MM.1S (cell line): Measurements from ENCODE around the gene TXNDC17.

Source experiments
- DNase-seq: peaks from one replicate; pipeline ENCODE4 v3.0.0-alpha.2; 2015
- H2AFZ ChIP-seq: fragments of 300-600 bp; sonication (generic); 2 replicates; pipeline ENCODE4 v1.6.0; 2016; ENCODE audit warnings: antibody characterized with exemption, low read length
- H3F3A ChIP-seq: fragments of 300-600 bp; sonication (generic); 2 replicates; pipeline ENCODE4 v1.6.1; 2016; ENCODE audit warnings: mild to moderate bottlenecking, antibody characterized with exemption, low read length, moderate library complexity, mixed read lengths; ENCODE audit not compliant: insufficient read depth
- H3K27ac ChIP-seq: fragments of 300-600 bp; sonication (generic); 2 replicates; pipeline ENCODE4 v1.5.1; 2016; ENCODE audit warnings: mild to moderate bottlenecking, low read length
- H3K27me3 ChIP-seq: fragments of 300-600 bp; sonication (generic); replicated peaks from 2 replicates; pipeline ENCODE4 v1.6.0; 2016; ENCODE audit warnings: low read length; ENCODE audit not compliant: insufficient read depth
- H3K36me3 ChIP-seq: fragments of 300-600 bp; sonication (generic); replicated peaks from 2 replicates; pipeline ENCODE4 v1.6.1; 2016; ENCODE audit warnings: mild to moderate bottlenecking, low read length, mixed read lengths; ENCODE audit not compliant: insufficient read depth
- H3K4me1 ChIP-seq: fragments of 300-600 bp; sonication (generic); 2 replicates; pipeline ENCODE4 v1.6.1; 2016; ENCODE audit warnings: low read length, mixed read lengths
- H3K4me2 ChIP-seq: fragments of 300-600 bp; sonication (generic); 2 replicates; pipeline ENCODE4 v1.6.0; 2016; ENCODE audit warnings: low read depth, low read length
- H3K4me3 ChIP-seq: fragments of 300-600 bp; sonication (generic); 2 replicates; pipeline ENCODE4 v1.5.1; 2016; ENCODE audit warnings: low read length, mixed read lengths
- H3K79me2 ChIP-seq: fragments of 300-600 bp; sonication (generic); 2 replicates; pipeline ENCODE4 v1.6.1; 2016; ENCODE audit warnings: mixed run types, low read length, mixed read lengths
- H3K9ac ChIP-seq: fragments of 300-600 bp; sonication (generic); 2 replicates; pipeline ENCODE4 v1.6.1; 2016; ENCODE audit warnings: low read length, mixed read lengths
- H3K9me2 ChIP-seq: fragments of 300-600 bp; sonication (generic); replicated peaks from 2 replicates; pipeline ENCODE4 v1.6.1; 2016; ENCODE audit warnings: mild to moderate bottlenecking, low read length, mixed read lengths; ENCODE audit not compliant: insufficient read depth
- H3K9me3 ChIP-seq: fragments of 300-600 bp; sonication (generic); replicated peaks from 2 replicates; pipeline ENCODE4 v1.6.1; 2016; ENCODE audit warnings: mild to moderate bottlenecking, low read length, mixed read lengths; ENCODE audit not compliant: insufficient read depth
- H4K20me1 ChIP-seq: fragments of 300-600 bp; sonication (generic); 2 replicates; pipeline ENCODE4 v1.6.1; 2016; ENCODE audit warnings: mild to moderate bottlenecking, low read length, moderate library complexity, mixed read lengths; ENCODE audit not compliant: insufficient read depth
- CTCF ChIP-seq: fragments of 300-600 bp; sonication (generic); IDR thresholded peaks from 2 replicates; pipeline ENCODE4 v1.5.1; 2016; ENCODE audit warnings: antibody characterized with exemption, low read length, mixed read lengths
- EZH2 ChIP-seq: fragments of 300-600 bp; sonication (generic); optimal IDR thresholded peaks from 2 replicates; pipeline ENCODE3; 2017; ENCODE audit warnings: low read depth, mild to moderate bottlenecking, antibody characterized with exemption, low read length, mixed read lengths
- EZH2phosphoT487 ChIP-seq: fragments of 300-600 bp; sonication (generic); IDR thresholded peaks from 2 replicates; pipeline ENCODE4 v1.6.1; 2018; ENCODE audit warnings: antibody characterized with exemption, low read length

TXNDC17 gene

GRCh38 chr17:6632530-6632929 lies 8.3 kb upstream of the TXNDC17 start:
- Histone ChIP-seq H3K4me3 (no peak overlapping the region), H3K36me3 (0 out of 2 replicates have a peak, but pooled peaks cover 3% of the 10 kb centered on the region), H3K4me2 (no peak overlapping the region), H3K79me2 (no peaks in the 10 kb centered on the region), H3K27me3 (no peaks in the 10 kb centered on the region), H3K9ac (no peak overlapping the region), H3K27ac (no peak overlapping the region), H4K20me1 (no peaks in the 10 kb centered on the region), H3K9me2 (no peaks in the 10 kb centered on the region), H3F3A (no peaks in the 10 kb centered on the region), H3K9me3 (no peaks in the 10 kb centered on the region), H3K4me1 (no peaks in the 10 kb centered on the region), H2AFZ (no peak overlapping the region)
- no peak for TF ChIP-seq EZH2
- TF ChIP-seq EZH2phosphoT487 = no peak
- no peak for TF ChIP-seq CTCF
- no peak for DNase-seq

- Histone ChIP-seq H3K36me3 (0 out of 2 replicates have a peak, but pooled peaks cover 3% of the 10 kb centered on the region), H3K79me2 (no peaks in the 10 kb centered on the region), H3K4me3 (no peak overlapping the region), H3K9ac (no peak overlapping the region), H3K9me3 (no peaks in the 10 kb centered on the region), H4K20me1 (no peaks in the 10 kb centered on the region), H3F3A (no peaks in the 10 kb centered on the region), H2AFZ (no peak overlapping the region), H3K4me1 (no peaks in the 10 kb centered on the region), H3K27ac (no peak overlapping the region), H3K9me2 (no peaks in the 10 kb centered on the region), H3K4me2 (no peak overlapping the region), H3K27me3 (no peaks in the 10 kb centered on the region)
- no peak for DNase-seq
- TF ChIP-seq CTCF (no peak), EZH2 (no peak), EZH2phosphoT487 (no peak)
These were observed 7.6 kb upstream of the TXNDC17 start for GRCh38 chr17:6633263-6633662.

- H3K79me2 ChIP-seq = peaks cover 14% of the 10 kb centered on the region
- TF ChIP-seq EZH2 (no peak), EZH2phosphoT487 (no peak), CTCF (no peak)
These were observed 4.8 kb upstream of the TXNDC17 start for GRCh38 chr17:6636105-6636504.

More at GRCh38 chr17:6636105-6636504, 4.8 kb upstream of the TXNDC17 start:
- peaks cover 4% of the 10 kb centered on the region; the same call in 1 of the 2 replicates for H3K4me1 ChIP-seq
- no peak overlapping the region for H3K9ac ChIP-seq
- H3K4me3 ChIP-seq = no peak overlapping the region
- H3K27ac ChIP-seq = no peak overlapping the region
- H3K9me2 ChIP-seq = no peaks in the 10 kb centered on the region
- H2AFZ ChIP-seq = no peak overlapping the region
- no peaks in the 10 kb centered on the region for H3K9me3 ChIP-seq
- H3K27me3 ChIP-seq = no peaks in the 10 kb centered on the region
- H4K20me1 ChIP-seq = no peaks in the 10 kb centered on the region
- H3K4me2 ChIP-seq = no peak overlapping the region
- H3K36me3 ChIP-seq = no peaks in the 10 kb centered on the region
- no peak for DNase-seq
- H3F3A ChIP-seq = no peaks in the 10 kb centered on the region
